Measurements from ENCODE around the gene CACNA1B.
A peak's percentile ranks its signal among the peaks of the same experiment; 100 is the strongest.

CACNA1B gene

DNA sequence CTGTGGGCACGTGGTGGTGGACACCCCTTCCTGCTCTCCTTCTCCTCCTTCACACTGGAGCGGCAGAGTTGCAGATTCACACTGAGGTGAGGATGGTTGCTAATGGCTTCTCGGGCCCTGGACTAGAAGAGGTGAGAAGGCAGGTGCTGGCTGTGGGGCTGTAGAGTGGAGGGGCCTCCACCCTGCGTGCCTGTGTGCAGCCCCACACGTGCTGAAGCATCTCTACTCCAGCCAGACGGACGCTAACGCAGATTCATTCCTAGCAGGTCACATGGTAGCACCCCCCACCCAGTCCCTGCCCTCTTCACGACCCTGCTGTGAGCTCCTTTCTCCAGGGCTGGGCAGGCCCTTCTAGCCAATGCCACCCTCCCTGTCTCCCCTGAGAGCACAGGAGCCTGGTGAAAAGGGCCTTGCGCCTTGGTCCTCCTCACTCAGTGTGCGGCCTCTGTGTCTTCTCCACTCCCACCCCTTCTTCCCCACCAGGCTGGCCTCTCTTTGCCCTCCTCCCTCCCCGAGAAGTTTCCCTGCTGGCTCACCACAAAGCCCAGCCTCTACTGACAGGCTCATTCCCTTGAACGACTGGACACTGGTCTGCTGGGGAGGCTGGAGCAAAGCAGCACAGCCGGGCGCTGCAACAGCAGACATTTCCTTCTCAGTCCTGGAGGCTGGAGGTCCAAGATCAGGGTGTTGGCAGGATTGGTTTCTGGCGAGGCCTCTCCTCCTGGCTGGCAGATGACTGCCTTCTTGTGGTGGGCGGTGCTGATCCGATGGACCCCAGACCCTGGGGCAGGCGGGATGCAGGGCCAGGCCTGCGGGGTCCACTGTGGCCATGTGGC, 14.2 kb downstream of the CACNA1B start:
- no peak for TF ChIP-seq YY1 (IDR thresholded peaks at IDR 0.05; ENCODE audit: insufficient read depth, insufficient read length)
- TF ChIP-seq ZNF274 (IDR thresholded peaks at IDR 0.05; ENCODE audit: low read depth, low read length): no peak
- no peak for TF ChIP-seq SUZ12 (IDR thresholded peaks at IDR 0.05; ENCODE audit: extremely low read depth, insufficient read depth, insufficient read length)
- Histone ChIP-seq H3K4me3 (ENCODE audit: insufficient read length, low read depth) (no peak overlapping the region), H3K4me1 (ENCODE audit: insufficient read depth, insufficient read length) (peaks cover 6% of the 10 kb centered on the region), H3K9ac (ENCODE audit: insufficient read length, low read depth) (no peak overlapping the region), H3K27me3 (ENCODE audit: insufficient read depth, insufficient read length) (no peaks in the 10 kb centered on the region), H3K9me3 (ENCODE audit: insufficient read depth, low read length) (no peaks in the 10 kb centered on the region), H3K36me3 (ENCODE audit: insufficient read depth, insufficient read length, low read length) (peaks cover 14% of the 10 kb centered on the region)
- no peak for DNase-seq (ENCODE audit: low read depth, low spot score)

- Histone ChIP-seq H3K9ac (ENCODE audit: insufficient read length, low read depth) (peak overlapping the region; percentile 17), H3K36me3 (ENCODE audit: insufficient read depth, insufficient read length, low read length) (peaks cover 14% of the 10 kb centered on the region), H3K9me3 (ENCODE audit: insufficient read depth, low read length) (no peaks in the 10 kb centered on the region), H3K4me3 (ENCODE audit: insufficient read length, low read depth) (no peak overlapping the region), H3K4me1 (ENCODE audit: insufficient read depth, insufficient read length) (peaks cover 6% of the 10 kb centered on the region), H3K27me3 (ENCODE audit: insufficient read depth, insufficient read length) (no peaks in the 10 kb centered on the region)
- DNase-seq (ENCODE audit: low read depth, low spot score): no peak
- TF ChIP-seq ZNF274 (IDR thresholded peaks at IDR 0.05; ENCODE audit: low read depth, low read length): no peak
- no peak for TF ChIP-seq SUZ12 (IDR thresholded peaks at IDR 0.05; ENCODE audit: extremely low read depth, insufficient read depth, insufficient read length)
- TF ChIP-seq YY1 (IDR thresholded peaks at IDR 0.05; ENCODE audit: insufficient read depth, insufficient read length): no peak
Measured at GRCh38 chr9:137892424-137893191, 15.0 kb downstream of the CACNA1B start.

DNA sequence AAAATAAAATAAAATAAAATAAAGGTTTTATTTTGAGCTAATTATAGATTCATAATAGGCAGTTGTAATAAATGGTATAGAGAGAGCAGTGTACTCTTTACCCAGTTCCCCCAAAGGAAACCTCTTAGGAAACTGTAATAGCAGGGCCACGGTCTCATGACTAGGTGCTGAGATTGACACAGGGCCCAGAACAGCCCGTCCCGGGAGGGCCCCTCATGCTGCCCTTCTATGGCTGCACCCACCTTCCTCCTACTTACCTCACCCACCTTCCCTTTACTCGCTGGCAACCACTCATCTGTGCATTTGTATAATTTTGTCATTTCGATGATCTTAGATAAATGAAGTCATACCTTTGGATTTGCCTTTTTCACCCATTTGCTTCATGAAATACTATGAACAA, 16.1 kb downstream of the CACNA1B start:
- Histone ChIP-seq H3K36me3 (ENCODE audit: insufficient read depth, insufficient read length, low read length) (peaks cover 14% of the 10 kb centered on the region), H3K9ac (ENCODE audit: insufficient read length, low read depth) (no peak overlapping the region), H3K4me3 (ENCODE audit: insufficient read length, low read depth) (no peak overlapping the region), H3K4me1 (ENCODE audit: insufficient read depth, insufficient read length) (peaks cover 6% of the 10 kb centered on the region), H3K27me3 (ENCODE audit: insufficient read depth, insufficient read length) (no peaks in the 10 kb centered on the region), H3K9me3 (ENCODE audit: insufficient read depth, low read length) (no peaks in the 10 kb centered on the region)
- DNase-seq (ENCODE audit: low read depth, low spot score): no peak
- TF ChIP-seq YY1 (IDR thresholded peaks at IDR 0.05; ENCODE audit: insufficient read depth, insufficient read length) (no peak), SUZ12 (IDR thresholded peaks at IDR 0.05; ENCODE audit: extremely low read depth, insufficient read depth, insufficient read length) (no peak), ZNF274 (IDR thresholded peaks at IDR 0.05; ENCODE audit: low read depth, low read length) (no peak)

DNA sequence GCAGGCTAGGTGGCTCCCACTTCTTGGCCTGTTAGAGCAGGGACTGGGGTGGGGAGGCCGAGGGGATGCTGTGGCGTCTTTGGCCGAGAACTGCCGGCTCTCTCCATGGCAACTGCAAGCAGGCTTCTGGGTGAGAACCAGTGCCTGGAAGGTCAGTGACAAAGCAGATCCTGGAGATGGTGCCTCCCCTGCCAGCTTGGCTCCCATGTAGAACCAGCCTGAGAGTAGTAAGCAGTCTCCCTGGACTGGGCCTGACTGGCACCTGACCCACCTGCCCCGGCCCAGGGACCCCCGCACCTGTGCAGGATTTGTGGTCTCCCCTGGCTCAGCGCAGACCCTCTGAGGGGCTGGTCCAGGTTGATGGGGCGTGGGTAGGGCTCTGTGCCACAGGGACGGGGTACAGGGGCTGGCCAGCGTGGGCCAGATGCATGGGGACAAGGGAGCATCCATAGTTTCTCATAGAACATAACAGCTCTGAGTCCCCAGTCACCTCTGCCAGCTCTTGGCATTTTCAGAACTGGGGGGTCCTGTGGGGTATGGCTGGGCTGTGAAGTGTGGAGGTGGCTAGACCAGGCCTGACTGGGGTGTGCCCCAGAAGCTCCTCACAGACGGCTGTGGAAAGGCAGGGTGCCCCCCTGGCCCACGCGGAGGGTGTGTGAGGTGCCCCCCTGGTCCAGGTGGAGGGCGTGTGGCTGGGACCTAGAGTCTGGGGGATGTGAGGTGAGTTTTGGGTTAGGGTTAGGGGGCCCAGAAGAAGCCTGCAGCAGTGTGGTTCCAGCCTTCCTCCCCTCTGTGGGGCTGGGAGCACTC, 22.2 kb downstream of the CACNA1B start:
- H3K36me3 ChIP-seq (ENCODE audit: insufficient read depth, insufficient read length, low read length): no peaks in the 10 kb centered on the region
- H3K9ac ChIP-seq (ENCODE audit: insufficient read length, low read depth): no peak overlapping the region
- no peak overlapping the region for H3K4me3 ChIP-seq (ENCODE audit: insufficient read length, low read depth)
- no peak for DNase-seq (ENCODE audit: low read depth, low spot score)
- TF ChIP-seq ZNF274 (IDR thresholded peaks at IDR 0.05; ENCODE audit: low read depth, low read length): no peak
- TF ChIP-seq YY1 (IDR thresholded peaks at IDR 0.05; ENCODE audit: insufficient read depth, insufficient read length): no peak
- TF ChIP-seq SUZ12 (IDR thresholded peaks at IDR 0.05; ENCODE audit: extremely low read depth, insufficient read depth, insufficient read length): no peak
- H3K9me3 ChIP-seq (ENCODE audit: insufficient read depth, low read length): no peaks in the 10 kb centered on the region
- peaks cover 5% of the 10 kb centered on the region for H3K4me1 ChIP-seq (ENCODE audit: insufficient read depth, insufficient read length)
- no peaks in the 10 kb centered on the region for H3K27me3 ChIP-seq (ENCODE audit: insufficient read depth, insufficient read length)

DNA sequence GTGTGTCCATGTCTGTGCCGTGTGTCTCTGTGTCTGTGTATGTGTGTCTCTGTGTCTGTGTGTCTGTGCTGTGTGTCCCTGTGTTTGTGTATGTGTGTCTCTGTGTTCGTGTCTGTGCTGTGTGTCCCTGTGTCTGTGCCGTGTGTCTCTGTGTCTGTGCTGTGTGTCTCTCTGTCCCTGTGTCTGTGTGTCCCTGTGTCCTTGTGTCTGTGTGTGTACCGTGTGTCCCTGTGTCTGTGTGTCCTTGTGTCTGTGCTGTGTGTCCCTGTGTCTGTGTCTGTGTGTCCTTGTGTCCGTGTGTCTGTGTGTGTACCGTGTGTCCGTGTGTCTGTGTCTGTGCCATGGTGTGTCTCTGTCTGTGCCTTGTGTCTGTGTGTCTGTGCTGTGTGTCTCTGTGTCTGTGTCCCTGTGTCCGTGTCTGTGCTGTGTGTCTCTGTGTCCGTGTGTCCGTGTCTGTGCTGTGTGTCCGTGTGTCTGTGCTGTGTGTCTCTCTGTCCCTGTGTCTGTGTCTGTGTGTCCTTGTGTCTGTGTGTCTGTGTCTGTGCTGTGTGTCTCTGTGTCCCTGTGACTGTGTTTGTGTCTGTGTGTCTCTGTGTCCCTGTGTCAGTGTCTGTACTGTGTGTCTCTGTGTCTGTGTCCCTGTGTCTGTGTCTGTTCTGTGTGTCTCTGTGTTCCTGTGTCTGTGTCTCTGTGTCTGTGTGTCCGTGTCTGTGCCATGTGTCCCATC, 23.2 kb downstream of the CACNA1B start:
- Histone ChIP-seq H3K4me3 (ENCODE audit: insufficient read length, low read depth) (no peak overlapping the region), H3K36me3 (ENCODE audit: insufficient read depth, insufficient read length, low read length) (no peaks in the 10 kb centered on the region), H3K9me3 (ENCODE audit: insufficient read depth, low read length) (no peaks in the 10 kb centered on the region), H3K9ac (ENCODE audit: insufficient read length, low read depth) (no peak overlapping the region), H3K4me1 (ENCODE audit: insufficient read depth, insufficient read length) (peaks cover 5% of the 10 kb centered on the region), H3K27me3 (ENCODE audit: insufficient read depth, insufficient read length) (no peaks in the 10 kb centered on the region)
- TF ChIP-seq ZNF274 (IDR thresholded peaks at IDR 0.05; ENCODE audit: low read depth, low read length) (no peak), SUZ12 (IDR thresholded peaks at IDR 0.05; ENCODE audit: extremely low read depth, insufficient read depth, insufficient read length) (no peak), YY1 (IDR thresholded peaks at IDR 0.05; ENCODE audit: insufficient read depth, insufficient read length) (no peak)
- DNase-seq (ENCODE audit: low read depth, low spot score): no peak

- Histone ChIP-seq H3K4me3 (ENCODE audit: insufficient read length, low read depth) (no peak overlapping the region), H3K27me3 (ENCODE audit: insufficient read depth, insufficient read length) (no peaks in the 10 kb centered on the region), H3K9ac (ENCODE audit: insufficient read length, low read depth) (no peak overlapping the region), H3K4me1 (ENCODE audit: insufficient read depth, insufficient read length) (peaks cover 5% of the 10 kb centered on the region), H3K9me3 (ENCODE audit: insufficient read depth, low read length) (no peaks in the 10 kb centered on the region), H3K36me3 (ENCODE audit: insufficient read depth, insufficient read length, low read length) (no peaks in the 10 kb centered on the region)
- TF ChIP-seq ZNF274 (IDR thresholded peaks at IDR 0.05; ENCODE audit: low read depth, low read length): no peak
- no peak for TF ChIP-seq SUZ12 (IDR thresholded peaks at IDR 0.05; ENCODE audit: extremely low read depth, insufficient read depth, insufficient read length)
- TF ChIP-seq YY1 (IDR thresholded peaks at IDR 0.05; ENCODE audit: insufficient read depth, insufficient read length): no peak
- DNase-seq (ENCODE audit: low read depth, low spot score): no peak
Measured at GRCh38 chr9:137902646-137903045, 25.1 kb downstream of the CACNA1B start.
